GM21423 (cell line): ENCODE measurements around the gene REEP1.
"Not testable (repeated sequence)": the region's sequence is repeated elsewhere in the genome, so short reads cannot be mapped to it uniquely, and the experiment has no call there.

Source experiments
- ATAC-seq: cut with Tn5 transposase; IDR thresholded peaks from one replicate; pipeline ENCODE4 v1.9.1; 2021; ENCODE audit warnings: mild to moderate bottlenecking, moderate library complexity; ENCODE audit not compliant: unreplicated experiment

REEP1 gene

GRCh38 chr2:86347401-86347800 is 10.0 kb upstream of the REEP1 start:
- no peak for ATAC-seq

GRCh38 chr2:86345783-86346370 is 8.5 kb upstream of the REEP1 start:
- ATAC-seq, result not testable (repeated sequence)

- no peak for ATAC-seq
Observed at GRCh38 chr2:86344404-86344803, 7.0 kb upstream of the REEP1 start.

- no peak for ATAC-seq
Observed at GRCh38 chr2:86342488-86342887, 5.1 kb upstream of the REEP1 start.

GRCh38 chr2:86341470-86341869 is 4.0 kb upstream of the REEP1 start:
- ATAC-seq, result no peak

- no peak for ATAC-seq
Observed at GRCh38 chr2:86338778-86339295, 1.4 kb upstream of the REEP1 start.

GRCh38 chr2:86336675-86337243 is 667 bp downstream of the REEP1 start:
- no peak for ATAC-seq

- no peak for ATAC-seq
Observed at GRCh38 chr2:86335865-86336674, 1.4 kb downstream of the REEP1 start.

- ATAC-seq, result no peak
Observed at GRCh38 chr2:86333378-86333777, 4.0 kb downstream of the REEP1 start.

GRCh38 chr2:86332654-86333053 is 4.8 kb downstream of the REEP1 start:
- ATAC-seq, result no peak

GRCh38 chr2:86331384-86331783 is 6.0 kb downstream of the REEP1 start:
- ATAC-seq, result no peak

- ATAC-seq, result no peak
Observed at GRCh38 chr2:86330001-86330400, 7.4 kb downstream of the REEP1 start.

GRCh38 chr2:86323273-86324021 is 14.0 kb downstream of the REEP1 start:
- no peak for ATAC-seq

- no peak for ATAC-seq
Observed at GRCh38 chr2:86319700-86320580, 17.5 kb downstream of the REEP1 start.

GRCh38 chr2:86315084-86315483 is 22.3 kb downstream of the REEP1 start:
- ATAC-seq, result no peak

GRCh38 chr2:86314125-86314524 is 23.3 kb downstream of the REEP1 start:
- ATAC-seq, result no peak

- ATAC-seq, result no peak
Observed at GRCh38 chr2:86313341-86313740, 24.1 kb downstream of the REEP1 start.

- no peak for ATAC-seq
Observed at GRCh38 chr2:86311879-86312278, 25.5 kb downstream of the REEP1 start.

- ATAC-seq, result no peak
Observed at GRCh38 chr2:86309966-86310365, 27.5 kb downstream of the REEP1 start.

- ATAC-seq, result no peak
Observed at GRCh38 chr2:86308984-86309695, 28.3 kb downstream of the REEP1 start.
